ENCODE measurements around the gene KYNU. TPM values are rescaled to one million over a fixed set of nuclear protein-coding genes. Genes with fewer than 3 reads are reported as not detected.
"Not testable (repeated sequence)": the region's sequence is repeated elsewhere in the genome, so short reads cannot be mapped to it uniquely, and the experiment has no call there.

Gene KYNU
- polyA plus RNA-seq (ENCODE audit: insufficient read length): 5.3 TPM
- long read RNA-seq, donor 1, full-length matches to known transcripts: 3 of 3 reads
- long read RNA-seq, donor 1, partial matches to known transcripts: 0 of 3 reads
- long read RNA-seq, donor 1, other reads (novel, unspliced or antisense): 0 of 3 reads
- long read RNA-seq, donor 2: 0 reads
- long read RNA-seq, donor 3, full-length matches to known transcripts: 1 of 1 reads
- long read RNA-seq, donor 3, partial matches to known transcripts: 0 of 1 reads
- long read RNA-seq, donor 3, other reads (novel, unspliced or antisense): 0 of 1 reads
- long read RNA-seq, donor 4: 0 reads
- long read RNA-seq, donor 5, full-length matches to known transcripts: 2 of 2 reads
- long read RNA-seq, donor 5, partial matches to known transcripts: 0 of 2 reads
- long read RNA-seq, donor 5, other reads (novel, unspliced or antisense): 0 of 2 reads
- long read RNA-seq, donor 6, full-length matches to known transcripts: 1 of 1 reads
- long read RNA-seq, donor 6, partial matches to known transcripts: 0 of 1 reads
- long read RNA-seq, donor 6, other reads (novel, unspliced or antisense): 0 of 1 reads
- long read RNA-seq, donor 7, full-length matches to known transcripts: 4 of 4 reads
- long read RNA-seq, donor 7, partial matches to known transcripts: 0 of 4 reads
- long read RNA-seq, donor 7, other reads (novel, unspliced or antisense): 0 of 4 reads
- long read RNA-seq, donor 8: 0 reads

DNA sequence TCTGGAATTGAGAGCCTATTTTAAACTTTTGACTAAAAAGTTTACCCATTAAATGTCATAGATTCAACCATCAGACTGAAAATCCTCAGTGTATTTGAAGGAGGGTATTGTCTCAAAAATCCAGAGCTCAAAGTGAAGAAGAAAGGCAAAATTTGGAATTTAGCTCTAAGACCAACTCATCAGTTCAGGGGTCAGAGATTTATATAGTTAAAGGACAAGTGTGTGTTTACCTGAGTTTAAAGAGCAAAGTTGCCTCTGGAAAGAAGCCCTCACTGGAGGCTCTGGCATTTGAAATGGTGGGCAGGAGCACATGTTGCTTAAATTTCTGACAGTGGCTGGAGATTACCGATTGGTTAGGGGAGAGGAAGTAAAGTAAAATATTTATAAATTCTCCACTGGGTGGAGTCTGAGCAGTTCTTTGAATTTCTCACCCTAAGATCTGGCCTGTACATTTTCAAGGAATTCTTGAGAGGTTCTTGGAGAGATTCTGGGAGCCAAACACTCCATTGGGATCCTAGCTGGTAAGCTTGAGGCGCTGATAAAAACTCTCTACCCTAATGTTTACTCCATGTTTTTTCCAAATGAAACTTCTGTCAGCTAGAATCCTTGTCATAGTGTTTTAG, at the start of gene KYNU:
Gene KYNU, plus strand, starts transcription at position 449 of the 623 bp plus-strand sequence. CDS start 7,704 bp downstream, outside the sequence.
- DNase-seq: no peak

DNA sequence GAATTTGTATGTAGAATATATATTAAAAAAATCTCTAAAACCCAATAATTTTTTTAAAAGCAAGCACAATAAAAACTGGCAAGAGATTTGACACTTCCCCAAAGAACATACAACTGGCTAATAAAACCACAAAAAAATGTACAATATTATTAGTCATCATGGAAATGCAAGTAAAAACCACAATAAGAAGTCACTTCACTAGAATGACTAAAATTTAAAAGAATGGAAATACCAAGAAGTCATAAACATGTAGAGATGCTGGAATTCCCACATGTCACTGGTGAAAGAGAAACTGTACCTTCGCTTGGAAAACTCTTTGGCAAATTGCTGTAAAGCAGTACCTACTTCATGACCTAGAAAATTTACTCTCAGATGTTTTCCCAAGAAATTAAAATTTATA, 43.4 kb upstream of the KYNU start:
- DNase-seq: no peak

DNA sequence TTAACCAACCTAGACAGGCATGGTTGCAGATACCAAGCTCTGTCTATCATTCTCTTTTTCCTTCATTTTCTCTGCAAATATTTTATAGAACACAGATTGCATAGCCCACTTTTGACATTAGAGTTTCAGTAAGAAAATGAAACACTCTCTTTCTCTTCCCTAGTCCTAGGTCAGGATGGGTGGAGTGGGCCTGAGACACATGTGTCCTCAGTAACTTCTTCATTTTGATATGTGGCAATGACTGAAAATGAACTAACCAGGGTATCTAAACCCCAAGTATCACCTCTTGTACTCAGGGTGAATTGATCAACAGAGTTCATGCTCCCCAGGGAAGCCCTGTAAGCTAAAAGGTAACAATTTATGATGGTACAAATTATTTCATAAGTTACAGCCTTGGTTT, 37.0 kb upstream of the KYNU start:
- DNase-seq: no peak

DNA sequence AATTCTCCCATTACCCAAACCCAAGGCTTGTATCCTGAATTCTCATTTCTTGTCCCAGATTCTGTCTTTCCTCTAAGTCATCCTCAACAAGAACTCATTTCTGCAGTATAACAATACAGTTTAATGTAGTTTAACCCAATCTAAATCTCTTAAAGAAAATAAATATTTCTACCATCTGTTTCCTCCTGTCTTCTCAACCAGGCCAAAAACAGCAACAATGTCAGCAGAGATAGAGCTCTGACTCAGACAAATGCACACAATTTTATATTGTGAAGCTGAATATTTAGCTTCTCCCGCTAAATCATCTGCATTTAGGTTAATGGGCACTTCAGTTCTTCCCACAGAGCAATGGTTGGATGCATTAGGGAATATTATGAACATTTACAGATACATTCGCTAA, 35.7 kb upstream of the KYNU start:
- no peak for DNase-seq

DNA sequence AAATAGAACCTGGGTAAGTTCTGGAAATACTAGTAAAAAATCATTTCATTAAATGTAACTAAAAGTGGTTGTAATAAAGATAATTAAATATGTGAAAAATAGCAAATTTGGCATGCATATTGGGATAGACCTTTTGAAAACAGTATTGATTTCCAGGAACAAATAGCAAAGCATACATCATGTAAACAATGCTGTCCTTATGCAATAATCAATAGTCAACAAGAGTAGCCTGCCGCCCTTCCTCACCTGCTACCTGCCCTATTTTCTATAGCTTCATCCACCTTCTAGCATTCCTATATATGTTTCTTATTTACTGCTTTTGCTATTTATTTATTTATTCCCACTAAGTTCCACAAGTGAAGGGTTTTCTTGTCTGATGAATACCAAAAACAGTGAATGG, 35.1 kb upstream of the KYNU start:
- DNase-seq: no peak

DNA sequence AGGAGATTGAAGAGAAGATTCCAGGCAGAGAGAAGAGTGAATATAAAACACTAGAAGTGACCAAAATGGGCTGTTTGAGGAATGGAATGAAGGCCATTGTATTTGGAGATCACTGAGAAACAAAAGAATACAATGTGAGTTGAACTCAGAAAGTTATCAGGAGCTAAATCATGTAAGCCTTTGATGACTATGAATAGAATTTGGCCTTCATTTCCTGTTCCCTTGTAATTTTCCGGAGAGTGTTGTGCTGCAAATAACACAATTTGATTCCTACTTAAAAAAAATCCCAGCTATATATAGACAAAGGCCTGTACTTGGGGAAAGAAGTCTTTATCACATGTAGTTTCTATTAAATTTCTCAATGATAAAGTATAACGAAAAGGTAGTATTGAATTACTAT, 33.7 kb upstream of the KYNU start:
- no peak for DNase-seq

DNA sequence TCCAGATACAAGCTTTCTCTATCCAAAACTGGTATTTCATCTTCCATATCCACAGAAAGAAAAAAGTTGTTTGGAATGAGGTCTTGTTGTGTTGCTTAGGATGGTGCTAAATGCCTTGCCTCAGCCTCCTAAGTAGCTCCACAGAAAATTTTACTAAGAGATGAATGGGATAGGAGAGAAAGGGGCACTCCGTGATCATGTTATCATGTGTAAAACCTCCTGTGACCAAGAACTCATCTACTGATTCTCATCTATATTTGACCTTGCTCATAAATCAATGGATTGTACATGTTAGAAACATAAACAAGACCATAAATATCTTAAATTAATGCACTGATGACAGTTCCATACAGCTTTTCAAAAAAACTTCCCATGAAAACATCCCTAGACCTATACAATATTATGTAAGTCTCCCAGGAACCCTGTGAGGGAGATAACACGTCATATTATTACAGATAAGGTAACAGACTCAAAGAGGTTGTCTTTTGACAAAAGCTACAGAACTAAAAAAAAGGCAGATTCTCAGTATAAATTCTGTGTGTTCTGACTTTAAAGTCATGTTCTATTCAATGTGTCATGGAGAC, 29.3 kb upstream of the KYNU start:
- DNase-seq: no peak

DNA sequence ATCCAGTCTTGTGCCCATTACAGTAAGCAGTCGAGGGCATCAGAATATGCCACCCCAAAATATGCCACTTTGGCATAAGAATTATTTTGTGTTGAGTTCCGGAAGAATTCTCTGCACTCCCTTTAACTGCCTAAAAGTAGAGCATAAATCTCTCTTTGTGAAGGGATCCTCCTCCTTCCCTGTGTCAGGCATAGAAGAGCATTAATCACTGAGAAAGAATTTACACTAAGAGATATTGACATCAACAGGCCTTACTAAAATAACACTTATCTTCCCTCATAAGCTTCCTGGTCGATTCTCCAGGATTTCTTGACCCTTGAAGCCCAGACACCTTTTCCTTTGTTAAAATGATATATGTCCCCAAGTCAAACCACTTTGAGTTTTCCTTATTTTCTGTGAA, 27.6 kb upstream of the KYNU start:
- no peak for DNase-seq

DNA sequence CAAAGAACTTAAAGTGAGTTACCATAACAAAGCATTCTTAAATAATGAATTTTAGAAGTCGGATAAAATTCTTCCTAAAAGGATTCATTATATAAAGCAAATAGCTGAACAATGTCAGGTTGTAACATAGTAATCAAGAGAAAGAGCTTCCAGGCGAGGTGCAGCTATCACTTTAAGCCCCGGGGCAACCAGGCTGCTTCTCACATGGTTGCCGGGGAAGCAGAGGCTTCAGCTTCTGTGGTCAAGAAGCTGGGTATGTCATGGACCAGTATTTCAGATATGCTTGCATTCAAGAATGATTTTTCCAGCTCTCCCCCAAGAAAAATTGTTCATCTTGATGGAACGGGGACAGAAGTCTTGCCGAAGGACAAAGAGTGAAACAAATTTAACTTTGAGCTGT, 23.6 kb upstream of the KYNU start:
- no peak for DNase-seq

DNA sequence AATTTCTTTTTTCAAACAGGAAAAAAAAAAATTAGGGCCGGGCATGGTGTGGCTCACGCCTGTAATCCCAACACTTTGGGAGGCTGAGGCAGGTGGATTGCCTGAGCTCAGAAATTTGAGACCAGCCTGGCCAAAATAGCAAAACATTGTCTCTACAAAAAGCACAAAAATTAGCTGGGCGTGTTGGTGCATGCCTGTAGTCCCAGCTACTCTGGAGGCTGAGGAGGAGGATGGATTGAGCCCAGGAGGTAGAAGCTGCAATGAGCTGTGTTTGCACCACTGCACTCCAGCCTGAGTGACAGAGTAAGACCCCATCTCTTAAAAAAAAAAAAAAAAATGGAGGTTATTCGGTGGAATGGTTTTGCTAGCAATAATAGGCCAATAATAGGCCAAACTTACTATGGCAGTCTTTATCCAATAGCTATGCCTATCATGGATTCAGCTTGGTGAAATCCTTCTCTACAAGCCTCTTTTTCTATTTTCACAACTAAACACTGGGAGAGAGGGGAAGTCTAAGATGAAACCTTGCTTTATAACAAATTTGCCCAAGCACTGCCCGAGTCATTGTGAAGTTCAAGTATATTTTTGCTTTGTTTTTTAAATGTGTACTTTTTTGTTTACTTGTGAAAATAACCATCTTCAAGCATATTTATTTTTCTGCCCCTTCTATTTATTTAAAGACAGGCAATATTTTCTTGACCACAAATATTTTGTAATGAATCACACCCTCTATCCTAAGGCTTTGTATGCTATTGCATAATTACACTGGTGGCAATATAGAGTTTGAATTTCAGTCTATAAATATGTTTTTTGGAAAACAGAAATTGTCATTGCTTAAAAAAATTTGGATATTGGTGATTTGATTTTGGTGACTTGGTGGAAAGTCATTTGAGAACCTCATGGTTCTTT, 20.0 kb upstream of the KYNU start:
- no peak for DNase-seq

DNA sequence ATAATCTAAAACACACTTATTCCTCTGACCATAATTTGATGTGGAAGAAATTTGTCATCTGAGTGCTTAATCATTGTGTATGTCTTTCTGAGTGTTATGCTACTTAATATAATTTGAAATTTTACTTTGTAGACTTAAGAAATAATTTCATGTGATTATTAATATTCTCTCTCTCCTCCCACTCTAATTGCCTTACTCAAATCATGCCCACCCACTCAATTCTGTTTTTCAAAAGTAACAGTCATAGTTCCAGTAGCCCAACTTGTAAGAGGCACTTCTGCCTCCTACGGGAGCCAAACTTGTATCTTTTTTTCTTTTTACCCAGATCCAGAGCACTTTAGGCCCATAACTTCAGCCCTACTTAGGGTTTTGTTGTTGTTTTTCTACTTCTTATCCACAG, 18.5 kb upstream of the KYNU start:
- no peak for DNase-seq

DNA sequence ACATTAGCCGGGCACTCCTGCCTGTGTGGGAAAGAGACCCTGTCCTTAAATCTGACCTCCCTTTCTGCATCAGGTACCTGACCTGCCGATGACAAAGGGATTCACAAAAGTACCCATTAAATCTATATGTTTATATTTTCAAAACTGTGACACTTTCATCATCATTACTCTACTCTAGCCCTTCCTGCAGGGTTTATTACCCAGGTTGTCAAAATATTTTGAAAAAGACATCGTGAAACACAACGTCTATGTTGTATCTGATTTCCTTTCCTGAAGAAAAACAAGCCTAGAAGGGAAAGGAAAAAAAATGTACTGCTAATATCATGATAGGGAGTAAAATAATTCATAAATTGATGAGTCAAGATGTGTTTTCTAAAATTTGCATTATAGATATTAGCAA, 15.2 kb upstream of the KYNU start:
- no peak for DNase-seq

DNA sequence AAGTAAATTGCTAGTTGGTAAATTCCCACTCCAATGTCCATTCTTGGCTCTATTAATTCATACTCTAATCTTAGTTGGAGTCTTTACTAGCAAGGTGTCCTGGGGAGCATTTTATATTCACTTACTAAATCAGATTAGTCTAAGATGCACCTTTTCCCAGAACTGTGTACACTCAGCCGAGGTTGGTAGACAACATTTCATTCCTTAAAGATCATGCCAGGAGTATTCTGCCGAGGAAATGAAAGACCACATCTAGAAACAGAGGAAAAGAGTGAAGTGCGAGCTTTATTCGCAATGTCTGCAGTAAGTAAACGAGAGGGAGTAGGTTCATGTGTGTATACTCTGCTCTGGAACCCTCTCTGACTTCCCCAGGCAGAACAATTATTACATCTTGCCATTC, 14.6 kb upstream of the KYNU start:
- DNase-seq: no peak

DNA sequence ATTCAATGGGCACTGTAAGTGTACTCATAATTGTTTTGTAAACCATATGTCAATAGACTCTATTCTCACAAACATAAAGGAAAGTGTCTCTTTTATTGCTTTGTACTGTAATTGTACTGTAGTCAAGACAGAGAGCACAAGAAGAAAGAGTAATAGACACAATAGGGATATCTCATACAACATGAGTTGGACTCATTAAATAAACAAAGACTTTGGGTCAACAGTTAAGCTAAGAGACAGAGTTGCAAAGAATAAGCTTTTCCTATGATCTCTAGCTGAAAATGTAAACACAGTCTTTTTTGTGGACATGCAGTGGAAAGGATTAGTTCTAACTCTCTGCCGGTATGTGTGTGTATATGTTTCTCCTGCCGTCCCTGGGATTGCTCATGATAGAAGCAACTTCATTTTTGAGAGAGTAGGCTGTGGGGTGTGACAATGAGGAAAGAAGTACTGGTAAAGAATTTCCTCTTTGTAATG, 13.9 kb upstream of the KYNU start:
- no peak for DNase-seq

DNA sequence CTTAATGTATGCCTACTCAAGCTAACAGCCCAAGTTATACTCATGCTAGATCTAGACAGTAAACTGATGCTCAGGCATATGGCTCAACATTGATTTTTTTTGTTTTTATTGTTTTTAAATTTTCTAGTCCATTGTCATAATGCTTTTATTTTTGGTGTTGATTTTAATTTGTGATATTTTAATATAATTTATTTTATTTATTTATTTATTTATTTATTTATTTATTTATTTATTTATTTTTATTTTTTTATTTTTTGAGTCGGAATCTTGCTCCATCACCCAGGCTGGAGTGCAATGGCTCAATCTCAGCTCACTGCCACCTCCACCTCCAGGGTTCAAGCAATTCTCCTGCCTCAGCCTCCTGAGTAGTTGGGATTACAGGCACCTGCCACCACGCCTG, 12.9 kb upstream of the KYNU start:
- not testable (repeated sequence) for DNase-seq

DNA sequence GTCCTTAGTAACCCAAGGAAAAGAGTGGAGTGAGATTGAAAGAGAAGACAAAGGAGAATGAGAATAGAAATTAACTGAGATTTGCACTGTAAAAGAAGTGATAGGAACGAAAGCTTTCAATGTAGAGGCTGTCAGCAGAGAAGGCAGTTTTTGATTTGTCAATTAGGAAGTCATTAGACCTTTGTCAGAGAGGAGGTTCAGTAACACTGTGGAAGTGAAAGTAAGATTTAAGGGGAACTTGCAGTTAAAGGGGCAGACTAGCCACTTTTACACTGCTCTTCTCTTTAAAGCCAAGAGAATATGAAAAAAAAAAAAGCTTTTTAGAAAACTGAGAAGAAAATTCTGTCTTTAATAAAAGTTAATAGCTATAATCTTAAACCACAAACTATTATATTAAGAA, 11.5 kb upstream of the KYNU start:
- DNase-seq: no peak

DNA sequence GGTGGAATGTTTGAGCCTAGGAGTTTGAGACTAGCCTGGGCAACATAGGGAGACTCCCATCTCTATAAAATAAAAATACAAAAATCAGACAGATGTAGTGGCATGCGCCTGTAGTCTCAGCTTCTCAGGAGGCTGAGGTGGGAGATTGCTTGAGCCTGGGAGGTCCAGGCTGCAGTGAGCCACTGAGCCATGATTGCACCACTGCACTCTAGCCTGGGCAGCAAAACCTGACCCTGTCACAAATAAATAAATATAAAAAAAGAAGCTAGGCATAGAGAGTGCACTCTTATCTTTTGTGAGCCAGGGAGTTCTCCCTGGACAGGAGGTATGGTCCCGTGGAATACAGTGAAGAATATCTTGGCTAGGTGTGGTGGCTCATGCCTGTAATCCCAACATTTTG, 11.0 kb upstream of the KYNU start:
- DNase-seq: no peak

DNA sequence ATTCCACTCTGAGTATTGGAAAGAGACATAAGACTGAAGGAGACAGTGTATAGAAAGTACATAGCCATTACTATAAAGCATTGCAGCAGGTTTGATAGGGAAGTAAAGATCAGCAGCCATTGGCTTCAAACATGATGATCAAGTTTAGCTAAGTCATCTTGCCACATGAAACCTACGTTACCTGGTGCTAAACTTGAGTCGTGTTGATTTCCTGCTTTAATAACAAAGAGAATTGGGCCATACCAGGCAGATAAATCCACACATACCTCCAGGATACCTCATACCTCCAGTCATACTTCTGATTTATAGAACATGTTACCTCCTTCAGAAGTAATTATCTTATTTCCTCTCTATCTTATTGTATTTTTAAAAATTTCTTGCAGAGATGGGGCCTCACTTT, 10.3 kb upstream of the KYNU start:
- no peak for DNase-seq

DNA sequence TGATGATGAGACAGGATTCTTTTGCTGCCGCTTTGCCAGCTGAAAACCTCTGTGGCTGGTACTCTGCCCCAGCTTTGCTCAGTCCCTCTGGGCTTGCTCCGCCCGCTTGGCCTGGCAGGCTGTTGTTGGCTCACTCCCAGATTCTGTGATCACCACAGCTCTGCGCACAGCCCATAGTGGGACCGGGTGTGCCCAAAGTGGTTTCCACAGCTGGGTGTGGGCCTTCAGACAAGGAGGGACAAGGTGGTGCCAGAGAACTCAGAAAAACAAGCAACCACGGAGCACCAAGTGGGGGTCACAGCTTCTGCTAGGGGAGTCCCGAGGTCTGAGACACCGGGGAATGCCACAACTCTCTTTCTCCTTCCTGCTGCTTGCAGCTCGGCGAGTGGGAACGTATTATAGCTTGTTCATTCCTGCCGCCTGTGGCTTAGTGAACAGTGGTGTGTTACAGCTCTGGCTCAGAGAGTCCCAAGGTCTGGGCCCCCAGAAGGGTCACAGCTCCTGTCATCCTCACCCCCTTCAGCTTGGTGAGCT, 9.2 kb upstream of the KYNU start:
- DNase-seq: no peak

DNA sequence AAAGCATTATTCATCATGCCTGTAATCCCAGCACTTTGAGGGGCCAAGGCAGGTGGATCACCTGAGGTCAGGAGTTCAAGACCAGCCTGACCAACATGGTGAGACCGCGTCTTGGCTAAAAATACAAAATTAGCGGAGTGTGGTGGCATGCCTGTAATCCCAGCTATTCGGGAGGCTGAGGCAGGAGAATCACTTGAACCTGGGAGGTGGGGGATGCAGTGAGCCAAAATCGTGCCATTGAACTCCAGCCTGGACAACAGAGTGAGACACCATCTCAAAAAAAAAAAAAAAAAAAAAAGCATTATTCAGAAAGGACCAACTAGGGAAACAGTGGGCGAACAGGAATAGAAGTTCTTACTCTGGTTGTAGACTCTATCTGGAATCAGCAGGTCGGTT, 8.4 kb upstream of the KYNU start:
- not testable (repeated sequence) for DNase-seq

DNA sequence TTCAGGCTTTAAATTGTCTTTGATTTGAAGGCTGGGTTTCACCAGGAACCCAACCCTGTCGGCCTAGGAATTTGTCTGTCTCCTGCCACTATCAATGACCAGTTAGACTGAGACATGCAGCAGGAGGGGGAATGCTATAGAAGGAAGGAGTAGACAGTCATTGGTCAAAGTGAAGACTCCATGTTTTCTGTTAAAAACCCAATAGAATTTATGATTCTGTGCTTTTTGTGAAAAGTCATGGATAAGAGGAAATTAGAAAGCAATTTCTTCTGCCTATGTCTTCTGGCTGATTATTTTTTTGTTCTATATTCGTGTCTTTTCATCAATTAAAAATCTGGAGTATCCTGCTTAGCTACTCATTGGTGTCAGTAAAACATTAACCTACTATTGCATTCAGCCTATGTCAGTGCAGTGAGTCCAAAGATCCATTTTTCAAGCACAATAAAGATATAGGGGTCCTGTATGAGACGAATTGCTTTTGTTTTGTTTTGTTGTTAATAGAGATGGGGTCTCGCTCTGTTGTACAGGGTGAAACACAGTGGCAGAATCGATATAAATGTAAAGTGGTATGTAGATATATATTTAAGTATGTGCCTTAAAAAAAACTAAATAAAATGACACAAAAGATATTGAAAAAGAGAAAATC, 7.9 kb upstream of the KYNU start:
- no peak for DNase-seq
